Measurements from ENCODE around the gene FAM83C.
A peak's percentile ranks its signal among the peaks of the same experiment; 100 is the strongest.

Gene FAM83C

GRCh38 chr20:35307666-35308653 is 15.7 kb upstream of the FAM83C start:
- peak overlapping the region; percentile 66 for H3K27ac ChIP-seq

GRCh38 chr20:35306931-35307517 is 14.8 kb upstream of the FAM83C start:
- peak; percentile 83 for TF ChIP-seq CTCF (conservative IDR thresholded peaks at IDR 0.05)
- H3K27ac ChIP-seq, result peak overlapping the region; percentile 66

More at GRCh38 chr20:35307666-35308653, 15.7 kb upstream of the FAM83C start:
- no peak for TF ChIP-seq CTCF (conservative IDR thresholded peaks at IDR 0.05)

GRCh38 chr20:35305682-35306556 is 13.7 kb upstream of the FAM83C start:
- no peak for TF ChIP-seq CTCF (conservative IDR thresholded peaks at IDR 0.05)

DNA sequence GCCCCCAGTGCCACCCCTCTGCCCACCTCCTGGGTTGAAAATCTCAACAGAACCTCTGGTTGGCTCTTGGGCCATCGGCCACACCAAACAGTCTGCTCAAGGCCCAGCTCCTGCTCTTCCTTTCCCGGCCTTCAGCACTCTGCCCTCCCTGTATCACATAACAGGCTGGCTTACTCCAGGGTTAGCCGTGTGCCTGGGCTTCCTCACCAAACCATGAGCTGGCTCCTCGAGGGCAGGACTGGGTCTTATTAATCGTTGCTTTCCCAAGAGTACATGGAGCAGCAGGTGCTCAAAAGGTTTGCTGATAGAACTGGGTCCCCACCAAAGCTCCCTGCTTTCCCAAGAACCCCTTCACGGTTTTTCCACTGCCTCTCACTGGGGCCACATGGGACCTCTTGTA is 12.7 kb upstream of the FAM83C start:
- TF ChIP-seq CTCF (conservative IDR thresholded peaks at IDR 0.05), result no peak
- no peak overlapping the region for H3K27ac ChIP-seq

More at GRCh38 chr20:35305682-35306556, 13.7 kb upstream of the FAM83C start:
- H3K27ac ChIP-seq, result no peak overlapping the region

DNA sequence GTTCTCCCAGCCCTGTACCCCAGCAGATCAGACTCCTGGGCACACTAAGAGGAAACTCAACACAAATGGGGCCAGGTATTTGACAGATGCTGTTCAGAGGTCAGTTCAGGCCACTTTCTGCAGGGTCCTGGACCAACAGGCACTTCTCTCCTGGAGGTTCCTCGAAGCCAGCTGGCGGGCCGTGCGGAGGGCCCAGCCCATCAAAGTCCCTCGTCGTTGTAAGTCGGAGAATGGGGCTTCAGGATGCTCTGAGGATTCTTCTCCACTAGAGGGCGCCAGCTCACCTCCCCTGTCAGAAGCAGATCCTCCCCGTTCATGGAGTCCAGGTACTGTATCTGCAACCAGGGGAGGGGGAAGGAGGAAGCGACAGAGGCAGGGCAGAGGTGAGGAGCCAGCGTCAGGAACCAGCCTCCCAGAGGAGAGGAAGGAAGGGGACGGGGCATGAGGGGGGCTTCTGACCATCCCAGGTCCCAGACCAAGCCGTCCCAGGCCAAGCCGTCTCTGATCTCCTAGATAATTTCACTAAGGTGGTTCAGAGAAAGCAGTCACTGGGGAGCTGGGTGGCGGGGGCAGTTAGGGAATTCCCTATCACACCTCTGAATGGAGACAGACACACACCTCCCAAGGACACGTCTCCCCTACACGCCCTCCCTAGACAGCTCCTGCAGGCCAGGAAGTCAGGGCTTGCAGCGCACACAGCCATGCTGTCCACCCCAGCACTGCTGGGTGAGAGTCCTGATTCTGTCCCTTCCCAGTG is 11.7 kb upstream of the FAM83C start:
- TF ChIP-seq CTCF (conservative IDR thresholded peaks at IDR 0.05), result peak; percentile 98
- H3K27ac ChIP-seq, result peak overlapping the region; percentile 15; the same call in 1 of the 2 replicates

- peak overlapping the region; percentile 43 for H3K27ac ChIP-seq
- TF ChIP-seq CTCF (conservative IDR thresholded peaks at IDR 0.05), result no peak
Measured at GRCh38 chr20:35303382-35303734, 11.1 kb upstream of the FAM83C start.
